ENCODE results near the gene MTCL3.
A peak's percentile ranks its signal among the peaks of the same experiment; 100 is the strongest.

Gene MTCL3

DNA sequence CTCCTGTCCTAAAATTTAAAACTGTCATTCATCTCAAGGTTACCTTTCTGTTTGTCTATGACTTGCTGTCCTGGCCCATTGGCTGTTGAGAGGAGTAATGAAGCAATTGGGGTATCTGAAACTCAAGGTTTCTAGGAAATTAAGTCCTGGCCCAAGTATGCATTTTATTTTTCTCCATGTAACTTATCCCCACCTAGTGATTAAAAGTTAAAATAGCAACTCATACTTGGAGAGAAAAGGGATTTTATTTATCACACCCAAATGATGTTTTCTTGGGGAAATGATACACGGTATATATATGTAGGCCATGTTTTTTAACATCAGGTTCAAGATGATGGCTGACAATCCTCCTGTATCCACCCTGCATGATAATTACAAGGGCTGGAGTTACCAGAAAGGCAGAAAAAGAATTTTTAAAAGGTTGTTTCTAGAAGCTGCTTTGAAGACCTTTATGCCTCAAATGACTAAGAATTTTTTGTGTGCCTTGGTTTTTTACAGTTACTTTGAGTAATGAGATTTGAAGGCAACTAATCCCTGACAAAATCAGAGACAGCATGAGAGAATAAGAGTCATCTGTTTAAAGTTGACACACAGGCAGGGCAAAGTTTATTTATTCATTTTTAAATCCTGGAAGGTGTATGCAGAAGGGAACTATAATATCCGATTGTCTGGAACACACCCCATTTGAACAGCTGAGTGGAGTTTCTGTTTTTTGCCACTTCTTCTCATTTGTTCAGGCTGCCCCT, 28.9 kb upstream of the MTCL3 start:
- Histone ChIP-seq H3K36me3 (ENCODE audit: control insufficient read depth in 4 of 4, insufficient read depth in 3 of 4, low read depth in 1 of 4, low read length in 3 of 4) (no peaks in the 10 kb centered on the region), H3K4me1 (ENCODE audit: control insufficient read depth in 4 of 4, insufficient read depth in 4 of 4, low read length in 3 of 4) (no peaks in the 10 kb centered on the region), H3K27ac (ENCODE audit: low read depth in 1 of 2, low read length in 2 of 2) (no peak overlapping the region), H3K9me3 (ENCODE audit: control insufficient read depth in 4 of 4, low read length in 3 of 4) (no peaks in the 10 kb centered on the region), H3K27me3 (ENCODE audit: control insufficient read depth in 4 of 4, insufficient read depth in 4 of 4, low read length in 3 of 4) (peaks cover 0 to 2% (median 0%) of the 10 kb centered on the region in 4 donors), H3K4me3 (ENCODE audit: low read depth in 1 of 3, low read length in 3 of 3) (no peak overlapping the region), H3K9ac (ENCODE audit: low read depth in 1 of 2, low read length in 2 of 2) (no peak overlapping the region)
- DNase-seq (ENCODE audit: low spot score): no peak
- TF ChIP-seq TAF1 (conservative IDR thresholded peaks at IDR 0.05) (no peak), RAD21 (IDR thresholded peaks at IDR 0.05) (peak; percentile 60 to 65)
- 50% methylated on average over 2 of the region's 2 CpGs for WGBS

DNA sequence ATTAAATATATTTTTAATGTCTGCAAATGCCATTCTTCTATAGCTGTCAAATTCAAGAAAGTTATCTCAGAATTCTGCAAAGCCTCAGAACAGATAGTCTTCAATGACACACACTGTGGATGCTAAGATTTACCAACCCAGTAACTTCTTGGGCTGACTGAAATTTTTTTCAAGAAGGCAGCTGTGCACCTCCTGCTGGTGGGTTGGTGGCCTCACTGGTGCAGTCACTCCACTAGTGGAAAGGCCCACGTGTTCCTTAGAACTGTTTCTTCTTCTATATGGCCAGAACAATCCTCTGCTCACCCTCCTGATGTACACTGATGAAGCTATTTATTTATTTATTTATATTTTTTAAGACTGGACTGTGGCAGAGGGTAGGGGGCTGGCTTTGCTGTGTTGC, 28.1 kb upstream of the MTCL3 start:
- WGBS: 17% methylated on average over 1 of the region's 1 CpG
- Histone ChIP-seq H3K4me3 (ENCODE audit: low read depth in 1 of 3, low read length in 3 of 3) (no peak overlapping the region), H3K27me3 (ENCODE audit: control insufficient read depth in 4 of 4, insufficient read depth in 4 of 4, low read length in 3 of 4) (peaks cover 0 to 2% (median 0%) of the 10 kb centered on the region in 4 donors), H3K36me3 (ENCODE audit: control insufficient read depth in 4 of 4, insufficient read depth in 3 of 4, low read depth in 1 of 4, low read length in 3 of 4) (no peaks in the 10 kb centered on the region), H3K4me1 (ENCODE audit: control insufficient read depth in 4 of 4, insufficient read depth in 4 of 4, low read length in 3 of 4) (no peaks in the 10 kb centered on the region), H3K9ac (ENCODE audit: low read depth in 1 of 2, low read length in 2 of 2) (no peak overlapping the region), H3K27ac (ENCODE audit: low read depth in 1 of 2, low read length in 2 of 2) (no peak overlapping the region), H3K9me3 (ENCODE audit: control insufficient read depth in 4 of 4, low read length in 3 of 4) (no peaks in the 10 kb centered on the region)
- DNase-seq (ENCODE audit: low spot score): no peak
- TF ChIP-seq RAD21 (IDR thresholded peaks at IDR 0.05) (peak in 1 of 2 donors; percentile 31), NR2F2 (IDR thresholded peaks at IDR 0.05) (no peak)
- TF ChIP-seq, protein P1, sequence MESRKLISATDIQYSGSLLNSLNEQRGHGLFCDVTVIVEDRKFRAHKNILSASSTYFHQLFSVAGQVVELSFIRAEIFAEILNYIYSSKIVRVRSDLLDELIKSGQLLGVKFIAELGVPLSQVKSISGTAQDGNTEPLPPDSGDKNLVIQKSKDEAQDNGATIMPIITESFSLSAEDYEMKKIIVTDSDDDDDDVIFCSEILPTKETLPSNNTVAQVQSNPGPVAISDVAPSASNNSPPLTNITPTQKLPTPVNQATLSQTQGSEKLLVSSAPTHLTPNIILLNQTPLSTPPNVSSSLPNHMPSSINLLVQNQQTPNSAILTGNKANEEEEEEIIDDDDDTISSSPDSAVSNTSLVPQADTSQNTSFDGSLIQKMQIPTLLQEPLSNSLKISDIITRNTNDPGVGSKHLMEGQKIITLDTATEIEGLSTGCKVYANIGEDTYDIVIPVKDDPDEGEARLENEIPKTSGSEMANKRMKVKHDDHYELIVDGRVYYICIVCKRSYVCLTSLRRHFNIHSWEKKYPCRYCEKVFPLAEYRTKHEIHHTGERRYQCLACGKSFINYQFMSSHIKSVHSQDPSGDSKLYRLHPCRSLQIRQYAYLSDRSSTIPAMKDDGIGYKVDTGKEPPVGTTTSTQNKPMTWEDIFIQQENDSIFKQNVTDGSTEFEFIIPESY (IDR thresholded peaks at IDR 0.05): no peak

DNA sequence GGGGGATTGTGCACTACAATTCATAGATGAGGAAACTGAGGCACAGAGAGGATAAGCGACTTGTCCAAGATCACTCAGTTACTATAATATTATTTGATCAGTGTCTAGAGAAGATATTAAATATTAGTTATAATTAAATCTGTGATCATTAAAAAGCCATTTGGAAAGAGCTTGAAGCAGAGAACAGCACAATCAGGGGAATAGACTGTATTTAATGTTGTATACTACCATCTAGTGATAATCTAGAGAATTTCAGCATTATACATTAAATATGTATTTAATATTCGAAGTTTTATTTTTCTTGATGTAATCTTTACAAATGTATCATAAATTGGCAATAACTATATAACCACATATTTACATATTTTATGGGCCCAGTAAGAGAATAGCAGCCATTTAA, 20.1 kb upstream of the MTCL3 start:
- no peak overlapping the region for H3K9ac ChIP-seq (ENCODE audit: low read depth in 1 of 2, low read length in 2 of 2)
- no peaks in the 10 kb centered on the region for H3K27me3 ChIP-seq (ENCODE audit: control insufficient read depth in 4 of 4, insufficient read depth in 4 of 4, low read length in 3 of 4)
- TF ChIP-seq YY1 (IDR thresholded peaks at IDR 0.05) (no peak), RAD21 (IDR thresholded peaks at IDR 0.05) (peak; percentile 66 to 70)
- TF ChIP-seq, protein P2, sequence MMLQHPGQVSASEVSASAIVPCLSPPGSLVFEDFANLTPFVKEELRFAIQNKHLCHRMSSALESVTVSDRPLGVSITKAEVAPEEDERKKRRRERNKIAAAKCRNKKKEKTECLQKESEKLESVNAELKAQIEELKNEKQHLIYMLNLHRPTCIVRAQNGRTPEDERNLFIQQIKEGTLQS (IDR thresholded peaks at IDR 0.05): no peak
- TF ChIP-seq, protein P3, sequence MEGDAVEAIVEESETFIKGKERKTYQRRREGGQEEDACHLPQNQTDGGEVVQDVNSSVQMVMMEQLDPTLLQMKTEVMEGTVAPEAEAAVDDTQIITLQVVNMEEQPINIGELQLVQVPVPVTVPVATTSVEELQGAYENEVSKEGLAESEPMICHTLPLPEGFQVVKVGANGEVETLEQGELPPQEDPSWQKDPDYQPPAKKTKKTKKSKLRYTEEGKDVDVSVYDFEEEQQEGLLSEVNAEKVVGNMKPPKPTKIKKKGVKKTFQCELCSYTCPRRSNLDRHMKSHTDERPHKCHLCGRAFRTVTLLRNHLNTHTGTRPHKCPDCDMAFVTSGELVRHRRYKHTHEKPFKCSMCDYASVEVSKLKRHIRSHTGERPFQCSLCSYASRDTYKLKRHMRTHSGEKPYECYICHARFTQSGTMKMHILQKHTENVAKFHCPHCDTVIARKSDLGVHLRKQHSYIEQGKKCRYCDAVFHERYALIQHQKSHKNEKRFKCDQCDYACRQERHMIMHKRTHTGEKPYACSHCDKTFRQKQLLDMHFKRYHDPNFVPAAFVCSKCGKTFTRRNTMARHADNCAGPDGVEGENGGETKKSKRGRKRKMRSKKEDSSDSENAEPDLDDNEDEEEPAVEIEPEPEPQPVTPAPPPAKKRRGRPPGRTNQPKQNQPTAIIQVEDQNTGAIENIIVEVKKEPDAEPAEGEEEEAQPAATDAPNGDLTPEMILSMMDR (IDR thresholded peaks at IDR 0.05; ENCODE audit: low read depth, low read length, missing input control): peak; percentile 27
- no peaks in the 10 kb centered on the region for H3K9me3 ChIP-seq (ENCODE audit: control insufficient read depth in 4 of 4, low read length in 3 of 4)
- 38% methylated on average over 2 of the region's 2 CpGs for WGBS
- H3K4me1 ChIP-seq (ENCODE audit: control insufficient read depth in 4 of 4, insufficient read depth in 4 of 4, low read length in 3 of 4): no peaks in the 10 kb centered on the region
- H3K27ac ChIP-seq (ENCODE audit: low read depth in 1 of 2, low read length in 2 of 2): no peak overlapping the region
- no peak for DNase-seq (ENCODE audit: low spot score)
- H3K36me3 ChIP-seq (ENCODE audit: control insufficient read depth in 4 of 4, insufficient read depth in 3 of 4, low read depth in 1 of 4, low read length in 3 of 4): no peaks in the 10 kb centered on the region
- no peak overlapping the region for H3K4me3 ChIP-seq (ENCODE audit: low read depth in 1 of 3, low read length in 3 of 3)

DNA sequence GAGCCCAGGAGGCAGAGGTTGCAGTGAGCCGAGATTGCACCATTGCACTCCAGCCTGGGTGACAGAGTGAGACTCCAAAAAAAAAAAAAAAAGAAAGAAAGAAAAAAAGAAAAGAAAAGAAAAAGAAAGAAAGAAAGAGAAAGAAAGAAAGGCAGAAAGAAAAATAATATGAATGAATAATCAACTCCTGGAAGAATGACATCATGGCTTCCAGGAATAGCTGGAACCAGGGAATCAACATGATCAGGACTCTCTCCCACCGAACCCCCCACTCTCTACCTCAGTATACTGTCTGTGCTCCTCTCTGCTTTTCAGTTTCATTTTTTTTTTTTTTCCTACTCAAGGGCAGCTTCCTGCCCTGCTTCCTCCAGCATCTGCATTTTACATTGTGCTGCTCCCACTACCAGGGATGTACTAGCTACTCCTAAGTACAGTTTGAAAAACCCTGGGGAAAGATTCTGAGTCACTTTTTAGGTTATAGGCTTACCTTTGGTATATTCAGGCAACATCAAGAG, 19.7 kb upstream of the MTCL3 start:
- 64% methylated on average over 2 of the region's 2 CpGs for WGBS
- TF ChIP-seq RAD21 (IDR thresholded peaks at IDR 0.05) (no peak), HNF4A (conservative IDR thresholded peaks at IDR 0.05) (no peak), NR2F2 (IDR thresholded peaks at IDR 0.05) (no peak), FOXA1 (IDR thresholded peaks at IDR 0.05) (no peak), TAF1 (conservative IDR thresholded peaks at IDR 0.05) (no peak), YY1 (IDR thresholded peaks at IDR 0.05) (no peak), GABPA (IDR thresholded peaks at IDR 0.05 in 1 of 2, conservative IDR thresholded peaks at IDR 0.05 in 1 of 2) (no peak), FOXA2 (IDR thresholded peaks at IDR 0.05) (no peak)
- TF ChIP-seq, protein P4, sequence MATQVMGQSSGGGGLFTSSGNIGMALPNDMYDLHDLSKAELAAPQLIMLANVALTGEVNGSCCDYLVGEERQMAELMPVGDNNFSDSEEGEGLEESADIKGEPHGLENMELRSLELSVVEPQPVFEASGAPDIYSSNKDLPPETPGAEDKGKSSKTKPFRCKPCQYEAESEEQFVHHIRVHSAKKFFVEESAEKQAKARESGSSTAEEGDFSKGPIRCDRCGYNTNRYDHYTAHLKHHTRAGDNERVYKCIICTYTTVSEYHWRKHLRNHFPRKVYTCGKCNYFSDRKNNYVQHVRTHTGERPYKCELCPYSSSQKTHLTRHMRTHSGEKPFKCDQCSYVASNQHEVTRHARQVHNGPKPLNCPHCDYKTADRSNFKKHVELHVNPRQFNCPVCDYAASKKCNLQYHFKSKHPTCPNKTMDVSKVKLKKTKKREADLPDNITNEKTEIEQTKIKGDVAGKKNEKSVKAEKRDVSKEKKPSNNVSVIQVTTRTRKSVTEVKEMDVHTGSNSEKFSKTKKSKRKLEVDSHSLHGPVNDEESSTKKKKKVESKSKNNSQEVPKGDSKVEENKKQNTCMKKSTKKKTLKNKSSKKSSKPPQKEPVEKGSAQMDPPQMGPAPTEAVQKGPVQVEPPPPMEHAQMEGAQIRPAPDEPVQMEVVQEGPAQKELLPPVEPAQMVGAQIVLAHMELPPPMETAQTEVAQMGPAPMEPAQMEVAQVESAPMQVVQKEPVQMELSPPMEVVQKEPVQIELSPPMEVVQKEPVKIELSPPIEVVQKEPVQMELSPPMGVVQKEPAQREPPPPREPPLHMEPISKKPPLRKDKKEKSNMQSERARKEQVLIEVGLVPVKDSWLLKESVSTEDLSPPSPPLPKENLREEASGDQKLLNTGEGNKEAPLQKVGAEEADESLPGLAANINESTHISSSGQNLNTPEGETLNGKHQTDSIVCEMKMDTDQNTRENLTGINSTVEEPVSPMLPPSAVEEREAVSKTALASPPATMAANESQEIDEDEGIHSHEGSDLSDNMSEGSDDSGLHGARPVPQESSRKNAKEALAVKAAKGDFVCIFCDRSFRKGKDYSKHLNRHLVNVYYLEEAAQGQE (IDR thresholded peaks at IDR 0.05): no peak
- TF ChIP-seq, protein P2 (IDR thresholded peaks at IDR 0.05): no peak
- Histone ChIP-seq H3K27ac (ENCODE audit: low read depth in 1 of 2, low read length in 2 of 2) (no peak overlapping the region), H3K27me3 (ENCODE audit: control insufficient read depth in 4 of 4, insufficient read depth in 4 of 4, low read length in 3 of 4) (no peaks in the 10 kb centered on the region), H3K9me3 (ENCODE audit: control insufficient read depth in 4 of 4, low read length in 3 of 4) (no peaks in the 10 kb centered on the region), H3K9ac (ENCODE audit: low read depth in 1 of 2, low read length in 2 of 2) (no peak overlapping the region), H3K4me3 (ENCODE audit: low read depth in 1 of 3, low read length in 3 of 3) (no peak overlapping the region), H3K36me3 (ENCODE audit: control insufficient read depth in 4 of 4, insufficient read depth in 3 of 4, low read depth in 1 of 4, low read length in 3 of 4) (no peaks in the 10 kb centered on the region), H3K4me1 (ENCODE audit: control insufficient read depth in 4 of 4, insufficient read depth in 4 of 4, low read length in 3 of 4) (no peaks in the 10 kb centered on the region)
- no peak for DNase-seq (ENCODE audit: low spot score)
